ENCODE data around the gene PPP3CA. TPM values are rescaled to one million over a fixed set of nuclear protein-coding genes. Genes with fewer than 3 reads are reported as not detected.

Gene PPP3CA
- total RNA-seq, 1 donor from 2014 or later, result 29.9 TPM

GRCh38 chr4:101081695-101082369, 265.5 kb downstream of the PPP3CA start:
- Mint-ChIP-seq H3K27ac (ENCODE audit: unreplicated experiment) (no peak overlapping the region), H3K9me3 (ENCODE audit: unreplicated experiment) (no peaks in the 10 kb centered on the region), H3K27me3 (ENCODE audit: unreplicated experiment) (no peaks in the 10 kb centered on the region), H3K4me3 (ENCODE audit: unreplicated experiment) (no peak overlapping the region), H3K36me3 (ENCODE audit: unreplicated experiment) (no peaks in the 10 kb centered on the region), H3K4me1 (ENCODE audit: low read depth, unreplicated experiment) (no peaks in the 10 kb centered on the region)
- no peak for TF ChIP-seq CTCF (IDR thresholded peaks at IDR 0.05; ENCODE audit: partially characterized antibody, unreplicated experiment)
- no peak for DNase-seq

GRCh38 chr4:101081166-101081565, 266.2 kb downstream of the PPP3CA start:
- Mint-ChIP-seq H3K27ac (ENCODE audit: unreplicated experiment) (no peak overlapping the region), H3K4me1 (ENCODE audit: low read depth, unreplicated experiment) (no peaks in the 10 kb centered on the region), H3K36me3 (ENCODE audit: unreplicated experiment) (no peaks in the 10 kb centered on the region), H3K4me3 (ENCODE audit: unreplicated experiment) (no peak overlapping the region), H3K27me3 (ENCODE audit: unreplicated experiment) (no peaks in the 10 kb centered on the region), H3K9me3 (ENCODE audit: unreplicated experiment) (no peaks in the 10 kb centered on the region)
- no peak for DNase-seq
- TF ChIP-seq CTCF (IDR thresholded peaks at IDR 0.05; ENCODE audit: partially characterized antibody, unreplicated experiment), result no peak

DNA sequence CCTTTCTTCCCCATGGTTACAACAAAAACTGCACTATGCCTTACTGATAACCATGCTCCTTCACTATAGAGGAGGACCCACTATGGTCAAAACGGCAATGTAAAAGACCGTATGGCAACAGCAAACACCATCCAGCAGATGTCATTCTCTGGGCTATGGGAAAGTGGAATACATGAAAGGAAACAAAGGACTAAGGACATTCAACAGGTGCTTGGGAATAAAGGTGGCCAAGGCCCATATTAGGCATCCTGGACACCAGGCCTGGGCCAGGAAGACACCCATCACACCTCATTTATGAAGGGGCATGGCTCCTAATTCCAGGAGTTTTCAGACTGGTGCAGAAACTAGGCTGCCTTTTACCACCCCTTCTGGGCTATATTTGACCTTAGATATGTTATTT, 268.4 kb downstream of the PPP3CA start:
- Mint-ChIP-seq H3K9me3 (ENCODE audit: unreplicated experiment) (no peaks in the 10 kb centered on the region), H3K27ac (ENCODE audit: unreplicated experiment) (no peak overlapping the region), H3K4me1 (ENCODE audit: low read depth, unreplicated experiment) (no peaks in the 10 kb centered on the region), H3K4me3 (ENCODE audit: unreplicated experiment) (no peak overlapping the region), H3K27me3 (ENCODE audit: unreplicated experiment) (no peaks in the 10 kb centered on the region), H3K36me3 (ENCODE audit: unreplicated experiment) (no peaks in the 10 kb centered on the region)
- TF ChIP-seq CTCF (IDR thresholded peaks at IDR 0.05; ENCODE audit: partially characterized antibody, unreplicated experiment), result no peak
- DNase-seq, result no peak

DNA sequence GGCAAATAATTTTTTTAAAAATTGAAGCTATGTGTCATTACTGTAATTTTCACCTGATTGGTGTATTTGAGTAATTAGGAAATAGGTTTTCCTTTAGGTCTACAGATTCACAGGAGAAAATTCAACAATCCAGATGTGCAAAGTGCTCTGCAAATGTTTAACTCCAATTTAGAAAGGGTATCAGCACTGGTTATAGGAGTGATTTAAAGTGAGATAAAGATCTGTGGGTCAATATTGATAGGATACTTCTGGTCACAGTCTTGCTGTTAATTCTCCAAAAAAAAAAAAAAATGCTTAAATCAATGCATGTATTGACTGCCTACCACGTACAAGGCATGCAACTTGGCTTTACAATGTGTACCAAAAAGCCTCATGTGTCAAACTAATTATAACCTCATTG, 271.3 kb downstream of the PPP3CA start:
- Mint-ChIP-seq H3K9me3 (ENCODE audit: unreplicated experiment) (no peaks in the 10 kb centered on the region), H3K27ac (ENCODE audit: unreplicated experiment) (no peak overlapping the region), H3K4me3 (ENCODE audit: unreplicated experiment) (no peak overlapping the region), H3K4me1 (ENCODE audit: low read depth, unreplicated experiment) (no peaks in the 10 kb centered on the region), H3K27me3 (ENCODE audit: unreplicated experiment) (no peaks in the 10 kb centered on the region), H3K36me3 (ENCODE audit: unreplicated experiment) (no peaks in the 10 kb centered on the region)
- TF ChIP-seq CTCF (IDR thresholded peaks at IDR 0.05; ENCODE audit: partially characterized antibody, unreplicated experiment), result no peak
- DNase-seq, result no peak

- Mint-ChIP-seq H3K4me3 (ENCODE audit: unreplicated experiment) (no peak overlapping the region), H3K4me1 (ENCODE audit: low read depth, unreplicated experiment) (no peaks in the 10 kb centered on the region), H3K27me3 (ENCODE audit: unreplicated experiment) (no peaks in the 10 kb centered on the region), H3K36me3 (ENCODE audit: unreplicated experiment) (no peaks in the 10 kb centered on the region), H3K9me3 (ENCODE audit: unreplicated experiment) (no peaks in the 10 kb centered on the region), H3K27ac (ENCODE audit: unreplicated experiment) (no peak overlapping the region)
- no peak for DNase-seq
- no peak for TF ChIP-seq CTCF (IDR thresholded peaks at IDR 0.05; ENCODE audit: partially characterized antibody, unreplicated experiment)
Measured at GRCh38 chr4:101075536-101075935, 271.8 kb downstream of the PPP3CA start.

All from glutamatergic neuron (in vitro differentiated cells).